ENCODE measurements around the gene JPH2.

DNA sequence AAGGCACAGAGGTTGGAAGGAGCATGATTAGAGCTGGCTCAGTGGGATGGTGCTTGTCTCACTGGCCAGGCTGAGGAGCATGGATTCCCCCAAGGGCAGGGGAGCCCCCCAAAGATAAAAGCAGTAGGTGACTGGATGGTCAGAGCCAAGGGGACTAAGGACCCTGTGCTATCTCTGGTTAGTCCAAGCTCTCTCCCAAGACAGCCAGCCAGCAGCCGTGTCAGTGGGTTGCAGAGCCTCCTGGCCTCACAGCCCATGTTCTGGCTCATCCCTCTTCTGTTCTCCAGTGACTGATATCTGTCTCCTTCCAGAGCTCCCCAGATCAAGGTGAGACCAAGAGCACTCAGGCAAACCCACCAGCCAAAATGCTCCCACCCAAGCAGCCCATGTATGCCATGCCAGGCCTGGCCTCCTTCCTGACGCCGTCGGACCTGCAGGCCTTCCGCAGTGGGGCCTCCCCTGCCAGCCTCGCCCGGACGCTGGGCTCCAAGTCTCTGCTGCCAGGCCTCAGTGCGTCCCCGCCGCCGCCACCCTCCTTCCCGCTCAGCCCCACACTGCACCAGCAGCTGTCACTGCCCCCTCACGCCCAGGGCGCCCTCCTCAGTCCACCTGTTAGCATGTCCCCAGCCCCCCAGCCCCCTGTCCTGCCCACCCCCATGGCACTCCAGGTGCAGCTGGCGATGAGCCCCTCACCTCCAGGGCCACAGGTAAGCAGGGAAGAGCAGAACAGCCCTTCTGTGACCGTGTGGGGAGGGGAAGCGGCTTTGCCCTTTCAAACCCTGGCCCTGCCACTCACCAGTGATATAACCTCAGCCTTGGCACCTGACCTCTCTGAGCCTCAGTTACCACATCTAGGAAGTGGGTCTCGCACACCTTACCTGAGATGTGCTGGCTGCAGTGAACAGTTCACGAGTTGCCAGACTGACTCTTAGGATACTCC is 121.3 kb downstream of the JPH2 start:
- TF ChIP-seq CTCF (IDR thresholded peaks at IDR 0.05; ENCODE audit: low read depth, low read length) (no peak), EZH2phosphoT487 (IDR thresholded peaks at IDR 0.05; ENCODE audit: low read depth) (no peak)

All from OCI-LY3 (cell line).